SIG-M5 (cell line): Measurements from ENCODE around the gene BANP.
"Not testable (repeated sequence)": the region's sequence is repeated elsewhere in the genome, so short reads cannot be mapped to it uniquely, and the experiment has no call there.

ENCODE experiments used
- DNase-seq: peaks from one replicate; lab custom pipeline; 2025; lab: John Stamatoyannopoulos, UW

BANP gene

GRCh38 chr16:88030961-88031360 lies 79.7 kb downstream of the BANP start:
- DNase-seq = not testable (repeated sequence)

GRCh38 chr16:88033003-88033740 lies 81.9 kb downstream of the BANP start:
- DNase-seq = not testable (repeated sequence)

- no peak for DNase-seq
These were observed 83.5 kb downstream of the BANP start for GRCh38 chr16:88034770-88035169.

GRCh38 chr16:88035292-88035691 lies 84.1 kb downstream of the BANP start:
- no peak for DNase-seq

- not testable (repeated sequence) for DNase-seq
These were observed 84.8 kb downstream of the BANP start for GRCh38 chr16:88035884-88036639.

- not testable (repeated sequence) for DNase-seq
These were observed 85.4 kb downstream of the BANP start for GRCh38 chr16:88036640-88036996.

- not testable (repeated sequence) for DNase-seq
These were observed 86.1 kb downstream of the BANP start for GRCh38 chr16:88037359-88037758.

- not testable (repeated sequence) for DNase-seq
These were observed 86.8 kb downstream of the BANP start for GRCh38 chr16:88037876-88038525.

- DNase-seq = not testable (repeated sequence)
These were observed 87.3 kb downstream of the BANP start for GRCh38 chr16:88038526-88038908.

- DNase-seq = no peak
These were observed 88.4 kb downstream of the BANP start for GRCh38 chr16:88039591-88039990.

- DNase-seq = not testable (repeated sequence)
These were observed 89.1 kb downstream of the BANP start for GRCh38 chr16:88040196-88040876.

- DNase-seq = not testable (repeated sequence)
These were observed 89.6 kb downstream of the BANP start for GRCh38 chr16:88040877-88041244.

- not testable (repeated sequence) for DNase-seq
These were observed 90.3 kb downstream of the BANP start for GRCh38 chr16:88041506-88041905.

- not testable (repeated sequence) for DNase-seq
These were observed 90.8 kb downstream of the BANP start for GRCh38 chr16:88041986-88042562.

- not testable (repeated sequence) for DNase-seq
These were observed 92.1 kb downstream of the BANP start for GRCh38 chr16:88043208-88043910.

- peak; percentile 40 for DNase-seq
These were observed 92.9 kb downstream of the BANP start for GRCh38 chr16:88044121-88044581.

GRCh38 chr16:88045361-88045760 lies 94.1 kb downstream of the BANP start:
- DNase-seq = not testable (repeated sequence)

GRCh38 chr16:88045820-88046303 lies 94.6 kb downstream of the BANP start:
- DNase-seq = no peak

- no peak for DNase-seq
These were observed 96.2 kb downstream of the BANP start for GRCh38 chr16:88047462-88047861.

- DNase-seq = no peak
These were observed 97.8 kb downstream of the BANP start for GRCh38 chr16:88048985-88049384.
